PC-3 (cell line): ENCODE results near the gene DNAJB4. TPM values are rescaled to one million over a fixed set of nuclear protein-coding genes. Genes with fewer than 3 reads are reported as not detected.
A peak's percentile ranks its signal among the peaks of the same experiment; 100 is the strongest.

Source experiments
- ATAC-seq: fragments of 200-7000 bp; cut with Tn5 transposase; 2 replicates; pipeline ENCODE4 v1.9.1; 2020; ENCODE audit warnings: mild to moderate bottlenecking, moderate library complexity
- BruUV-seq: library from RNA; stranded (reverse); fragments of 400-500 nt; replicated peaks from 2 replicates; lab custom pipeline; 2021; lab: Mats Ljungman, UMichigan
- CTCF ChIA-PET: fragments of 300-600 bp; sonication (Branson Sonifier 250); formaldehyde crosslinking; loops from one replicate; lab custom pipeline; 2022; ENCODE audit warnings: antibody characterized with exemption; lab: Charles Lee
- POLR2A ChIA-PET: fragments of 300-600 bp; sonication (Branson Sonifier 250); formaldehyde crosslinking; loops from one replicate; lab custom pipeline; 2022; ENCODE audit warnings: antibody characterized with exemption; ENCODE audit not compliant: unreplicated experiment; lab: Charles Lee
- DNase-seq: peaks from one replicate; pipeline ENCODE4 v3.0.0-alpha.2; 2015
- H2AFZ ChIP-seq: fragments of 300-600 bp; sonication (generic); 2 replicates; pipeline ENCODE4 v1.6.0; 2016; ENCODE audit warnings: antibody characterized with exemption, low read length
- H3F3A ChIP-seq: fragments of 300-600 bp; sonication (generic); one replicate; pipeline ENCODE4 v1.6.0; 2017; ENCODE audit warnings: antibody characterized with exemption, low read length, control low read depth, mild to moderate bottlenecking; ENCODE audit not compliant: unreplicated experiment
- H3K27ac ChIP-seq: fragments of 300-600 bp; sonication (generic); 2 replicates; pipeline ENCODE4 v1.5.1; 2016; ENCODE audit warnings: mild to moderate bottlenecking, low read length
- H3K27me3 ChIP-seq: fragments of 300-600 bp; sonication (generic); 2 replicates; pipeline ENCODE4 v1.6.1; 2016; ENCODE audit warnings: low read length, mixed read lengths
- H3K36me3 ChIP-seq: fragments of 300-600 bp; sonication (generic); 2 replicates; pipeline ENCODE4 v1.6.1; 2016; ENCODE audit warnings: low read depth, mixed run types, low read length, mixed read lengths
- H3K4me1 ChIP-seq: fragments of 300-600 bp; sonication (generic); 2 replicates; pipeline ENCODE4 v1.5.1; 2016; ENCODE audit warnings: low read length; ENCODE audit not compliant: insufficient read depth
- H3K4me2 ChIP-seq: fragments of 300-600 bp; sonication (generic); 2 replicates; pipeline ENCODE4 v1.6.0; 2016; ENCODE audit warnings: low read length
- H3K4me3 ChIP-seq: fragments of 300-600 bp; sonication (generic); 2 replicates; pipeline ENCODE4 v1.5.1; 2016; ENCODE audit warnings: mild to moderate bottlenecking, low read length, mixed read lengths
- H3K79me2 ChIP-seq: fragments of 300-600 bp; sonication (generic); 2 replicates; pipeline ENCODE4 v1.6.1; 2017; ENCODE audit warnings: low read length, mixed read lengths
- H3K9ac ChIP-seq: fragments of 300-600 bp; sonication (generic); 2 replicates; pipeline ENCODE4 v1.6.0; 2016; ENCODE audit warnings: mild to moderate bottlenecking, low read length
- H3K9me2 ChIP-seq: fragments of 300-600 bp; sonication (generic); replicated peaks from 2 replicates; pipeline ENCODE4 v1.6.1; 2016; ENCODE audit warnings: mixed run types, low read length, mixed read lengths
- H3K9me3 ChIP-seq: fragments of 300-600 bp; sonication (generic); 2 replicates; pipeline ENCODE4 v1.6.1; 2016; ENCODE audit warnings: low read length, mixed read lengths
- H4K20me1 ChIP-seq: fragments of 300-600 bp; sonication (generic); 2 replicates; pipeline ENCODE4 v1.6.1; 2016; ENCODE audit warnings: low read length, mixed read lengths
- CTCF ChIP-seq: fragments of 300-600 bp; sonication (generic); conservative IDR thresholded peaks from 2 replicates; pipeline ENCODE4 v1.5.1; 2017; ENCODE audit warnings: antibody characterized with exemption, low read depth, mild to moderate bottlenecking, low read length
- EZH2 ChIP-seq: fragments of 300-600 bp; sonication (generic); IDR thresholded peaks from one replicate; pipeline ENCODE4 v1.6.1; 2017; ENCODE audit warnings: antibody characterized with exemption, mild to moderate bottlenecking, low read length; ENCODE audit not compliant: unreplicated experiment
- EZH2phosphoT487 ChIP-seq: fragments of 300-600 bp; sonication (generic); IDR thresholded peaks from 2 replicates; pipeline ENCODE4 v1.6.1; 2018; ENCODE audit warnings: mild to moderate bottlenecking, antibody characterized with exemption, low read length, borderline replicate concordance
- intact Hi-C: fragments of 100-400 bp; cut with micrococcal nuclease; formaldehyde crosslinking; loops from 2 replicates; pipeline ENCODE4 v1.9.0; 2023
- total RNA-seq: library from RNA; depleted of rRNA; stranded (reverse); fragments of >200 nt; gene quantifications from 2 replicates; pipeline ENCODE4 v1.2.3, GENCODE V29; 2014

Gene DNAJB4
- total RNA-seq, 1 experiment from 2014 or later = 4.5 TPM

- no TSS peak for BruUV-seq
- Histone ChIP-seq H2AFZ (no peak overlapping the region), H3K9me3 (no peaks in the 10 kb centered on the region), H3K36me3 (no peaks in the 10 kb centered on the region), H3K4me1 (no peaks in the 10 kb centered on the region), H3K9me2 (no peaks in the 10 kb centered on the region), H3K27me3 (no peaks in the 10 kb centered on the region), H3K27ac (no peak overlapping the region), H3K9ac (no peak overlapping the region), H3K79me2 (no peaks in the 10 kb centered on the region), H3F3A (no peaks in the 10 kb centered on the region), H3K4me2 (no peak overlapping the region), H4K20me1 (no peaks in the 10 kb centered on the region), H3K4me3 (no peak overlapping the region)
- TF ChIP-seq EZH2phosphoT487 (no peak), EZH2 (no peak)
- ChIA-PET POLR2A (no interaction called here), CTCF (interaction anchor here (0.6 to 0.9 kb wide), 2 partner anchors 9 to 48 kb away, joined by 3 read pairs; partner anchors contain the start of gene DNAJB4)
- DNase-seq (no peak), ATAC-seq (no peak; the same call in 1 of the 2 replicates)
- intact Hi-C loops = no loop called here
Measured at GRCh38 chr1:78052685-78053405, 48.1 kb downstream of the DNAJB4 start.

DNA sequence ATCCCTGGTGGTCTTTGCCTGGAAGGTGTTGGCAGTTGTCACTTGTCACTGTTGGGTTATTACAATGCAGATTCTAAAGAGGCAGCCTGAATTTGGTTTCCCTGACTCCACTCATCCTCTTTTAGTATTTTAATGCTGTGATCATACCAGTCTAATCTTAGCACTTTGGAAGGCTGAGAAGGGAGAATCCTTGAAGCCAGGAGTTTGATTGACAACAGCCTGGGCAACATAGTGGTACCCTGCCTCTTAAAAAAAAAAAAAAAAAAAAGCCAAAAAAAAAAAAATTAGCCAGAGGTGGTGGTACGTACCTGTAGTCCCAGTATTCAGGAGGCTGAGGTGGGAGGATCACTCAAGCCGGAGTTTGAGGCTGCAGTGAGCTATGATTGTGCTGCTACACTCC lies 48.8 kb downstream of the DNAJB4 start:
- ATAC-seq = no peak
- Histone ChIP-seq H3K27me3 (no peaks in the 10 kb centered on the region), H4K20me1 (no peaks in the 10 kb centered on the region), H3K9ac (no peak overlapping the region), H3K27ac (no peak overlapping the region), H3K4me3 (no peak overlapping the region), H3F3A (no peaks in the 10 kb centered on the region), H3K36me3 (no peaks in the 10 kb centered on the region), H3K4me1 (no peaks in the 10 kb centered on the region), H3K79me2 (no peaks in the 10 kb centered on the region), H3K9me2 (no peaks in the 10 kb centered on the region), H2AFZ (no peak overlapping the region), H3K9me3 (no peaks in the 10 kb centered on the region), H3K4me2 (no peak overlapping the region)
- BruUV-seq = no TSS peak
- TF ChIP-seq CTCF = no peak
- TF ChIP-seq EZH2phosphoT487 = no peak
- TF ChIP-seq EZH2 = no peak
- CTCF ChIA-PET = no interaction called here
- POLR2A ChIA-PET = no interaction called here
- intact Hi-C loops = no loop called here
- no peak for DNase-seq

GRCh38 chr1:78054559-78054958 lies 49.8 kb downstream of the DNAJB4 start:
- Histone ChIP-seq H3K4me2 (no peak overlapping the region), H3K27me3 (no peaks in the 10 kb centered on the region), H3K79me2 (no peaks in the 10 kb centered on the region), H3K36me3 (no peaks in the 10 kb centered on the region), H3K9ac (no peak overlapping the region), H3K27ac (no peak overlapping the region), H3F3A (no peaks in the 10 kb centered on the region), H3K9me3 (no peaks in the 10 kb centered on the region), H2AFZ (no peak overlapping the region), H3K9me2 (no peaks in the 10 kb centered on the region), H3K4me1 (no peaks in the 10 kb centered on the region), H4K20me1 (no peaks in the 10 kb centered on the region), H3K4me3 (no peak overlapping the region)
- ChIA-PET CTCF (no interaction called here), POLR2A (no interaction called here)
- no peak for DNase-seq
- TF ChIP-seq CTCF (no peak), EZH2 (no peak), EZH2phosphoT487 (no peak)
- intact Hi-C loops = no loop called here
- peak; percentile 66 for ATAC-seq
- no TSS peak for BruUV-seq
